Left renal cortex interstitium (tissue), 4 donors: ENCODE data around the gene PPP1R9B. TPM values are rescaled to one million over a fixed set of nuclear protein-coding genes. Genes with fewer than 3 reads are reported as not detected.
A peak's percentile ranks its signal among the peaks of the same experiment; 100 is the strongest.

Source experiments
- DNase-seq, 4 donors: peaks; one replicate each; pipeline ENCODE4 v3.0.0-alpha.2; 2013; ENCODE audit warnings: low read depth in 4 of 4, low spot score in 2 of 4, missing footprints in 1 of 4
- polyA plus RNA-seq, 4 donors: library from polyadenylated mRNA; unstranded; fragments of 120-200 nt; gene quantifications; one replicate each; pipeline ENCODE4 v1.2.1, GENCODE V29; 2013; ENCODE audit not compliant: insufficient read length in 4 of 4

Gene PPP1R9B
- polyA plus RNA-seq, 4 donors: 44.8 to 55.2 (median 47.6) TPM

DNA sequence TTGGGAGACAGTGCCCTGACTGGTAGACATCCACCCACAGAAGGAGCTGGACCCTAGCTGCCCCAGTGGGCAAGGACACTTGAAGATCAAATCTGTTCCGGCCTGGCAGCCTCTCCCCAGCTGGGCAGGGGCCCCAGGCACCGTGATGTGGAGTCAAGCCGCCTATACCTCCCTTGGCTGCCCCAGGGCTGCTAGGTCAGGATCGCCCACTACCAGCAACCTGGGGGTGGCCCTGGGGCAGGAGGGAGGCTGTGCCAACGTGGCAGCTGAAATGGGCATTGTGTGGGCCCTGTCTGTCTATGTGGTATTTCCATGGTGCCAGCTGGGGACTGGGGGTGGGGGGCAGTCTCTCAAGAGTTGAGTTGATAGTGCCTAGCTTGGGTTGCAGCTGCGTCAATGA, 54.4 kb downstream of the PPP1R9B start:
- DNase-seq: no peak

DNA sequence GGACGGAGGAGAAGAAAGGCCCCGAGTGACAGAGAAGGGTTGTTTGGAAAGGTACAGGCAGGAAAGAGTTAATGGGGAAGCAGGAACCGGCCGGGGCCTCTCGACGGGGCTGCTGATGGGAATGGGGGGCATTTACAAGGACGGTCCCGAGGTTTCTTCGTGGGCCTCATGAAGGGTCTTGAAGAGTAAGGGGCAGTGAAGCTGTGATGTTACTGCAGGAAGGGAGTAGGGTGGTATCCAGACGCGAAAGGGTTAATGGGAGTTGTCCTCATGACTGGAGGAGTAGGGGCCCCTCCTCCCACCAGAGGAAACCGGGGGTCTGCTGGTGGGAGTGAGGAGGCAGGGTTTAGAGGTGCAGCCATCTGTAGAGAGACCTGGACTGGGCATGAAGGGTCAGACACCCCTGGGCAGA, 54.8 kb downstream of the PPP1R9B start:
- no peak for DNase-seq

DNA sequence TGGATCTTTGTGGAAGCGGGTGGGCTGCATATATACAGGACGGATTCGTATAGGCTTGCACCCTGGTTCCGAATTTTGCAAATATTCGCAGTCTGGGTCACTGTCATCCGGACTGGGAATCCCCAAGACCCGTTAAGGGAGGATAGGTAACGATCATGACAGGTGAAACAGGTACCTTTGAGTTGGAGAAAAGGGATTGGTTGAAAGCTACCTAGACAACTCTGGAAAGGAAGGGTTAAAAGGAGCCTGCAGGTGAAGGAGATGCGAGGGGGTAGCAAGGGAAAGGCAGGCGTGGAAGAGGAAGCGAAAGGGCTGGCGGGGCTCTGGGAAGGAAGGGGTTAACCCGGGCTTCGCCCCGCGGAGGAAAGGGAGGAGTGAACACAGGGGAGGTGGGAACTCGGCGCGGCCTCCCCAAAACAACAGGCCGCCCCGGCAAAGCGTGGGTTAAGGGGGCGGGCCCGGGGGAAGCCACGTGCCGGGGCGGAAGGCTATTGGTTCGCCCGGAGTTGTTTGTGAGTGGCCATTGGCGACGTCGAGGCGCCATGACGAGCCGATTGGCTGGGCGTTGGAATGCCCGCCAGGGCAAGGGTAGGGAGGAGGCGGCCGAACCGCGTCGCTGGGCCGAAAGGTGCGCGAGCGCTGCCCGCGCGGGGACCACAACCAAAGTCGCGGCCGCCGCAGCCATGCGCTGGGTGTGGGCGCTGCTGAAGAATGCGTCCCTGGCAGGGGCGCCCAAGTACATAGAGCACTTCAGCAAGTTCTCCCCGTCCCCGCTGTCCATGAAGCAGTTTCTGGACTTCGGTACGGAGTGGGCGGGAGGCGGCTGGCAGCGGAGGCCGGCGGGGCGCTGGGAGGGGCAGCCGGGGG, 55.5 kb downstream of the PPP1R9B start, which contains the start of gene PDK2:
Gene PDK2, plus strand, starts transcription at position 599 of the 867 bp plus-strand sequence. Its CDS starts 85 bp downstream, at position 684.
- peak; percentile 83 to 94 (median 86) for DNase-seq

DNA sequence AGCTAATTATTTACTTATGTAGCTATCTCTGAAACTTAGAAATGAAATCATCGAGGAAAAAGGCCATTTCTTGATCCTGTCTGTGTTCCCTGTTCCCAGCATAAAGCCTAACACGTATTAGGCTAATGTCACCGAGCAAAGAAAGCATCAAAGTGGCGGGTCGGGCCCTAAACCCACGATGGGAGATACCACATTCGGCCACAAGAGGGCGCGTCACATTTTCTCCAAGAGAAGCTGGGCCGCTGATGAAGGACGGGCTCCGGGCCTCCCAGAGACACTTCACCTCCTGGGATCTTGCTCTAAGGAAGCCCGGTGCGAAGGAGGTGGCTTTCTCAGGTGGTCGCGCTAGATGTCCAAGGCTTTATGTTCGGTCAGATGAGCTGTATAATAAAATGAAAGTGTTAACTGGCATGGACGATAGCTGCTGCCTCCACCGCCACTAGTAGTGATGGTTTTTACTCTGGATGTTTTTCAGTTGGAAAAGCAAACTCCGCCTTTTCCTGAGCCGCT, 56.2 kb downstream of the PPP1R9B start:
- peak; percentile 79 to 91 (median 86) for DNase-seq

DNA sequence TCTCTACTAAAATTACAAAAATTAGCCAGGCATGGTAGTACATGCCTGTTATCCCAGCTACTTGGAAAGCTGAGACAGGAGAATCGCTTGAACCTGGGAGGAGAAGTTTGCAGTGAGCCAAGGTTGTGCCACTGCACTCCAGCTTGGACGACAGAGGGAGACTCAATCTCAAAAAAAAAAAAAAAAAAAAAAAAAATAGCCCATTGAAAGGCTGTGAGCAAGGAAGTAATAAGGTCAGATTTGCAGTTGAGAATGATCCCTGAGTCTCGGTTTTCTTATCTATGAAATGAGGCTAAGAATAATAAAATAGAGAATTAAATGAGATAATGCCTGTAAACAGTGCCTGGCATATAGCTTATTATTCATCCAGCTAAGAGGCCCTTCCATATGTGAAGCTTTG, 56.7 kb downstream of the PPP1R9B start:
- DNase-seq: no peak

DNA sequence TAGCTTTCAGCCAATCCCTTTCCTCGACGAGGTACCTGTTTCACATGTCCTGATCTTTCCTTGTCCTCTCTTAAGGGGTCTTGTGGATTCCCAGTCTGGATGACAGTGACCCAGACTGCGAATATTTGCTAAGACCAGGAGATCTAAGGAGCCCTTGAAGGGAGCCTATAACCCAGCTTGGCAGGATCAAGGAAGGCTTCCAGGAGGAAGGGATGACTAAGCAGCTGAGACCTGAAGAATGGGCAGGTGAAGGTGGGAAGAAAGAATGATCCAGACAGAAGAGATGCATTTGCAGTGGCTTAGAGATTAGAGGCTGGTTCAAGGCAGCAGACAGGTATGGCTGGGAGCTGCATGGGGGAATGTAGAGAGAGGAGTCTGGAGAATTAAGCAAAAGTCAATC, 57.2 kb downstream of the PPP1R9B start:
- DNase-seq: no peak

DNA sequence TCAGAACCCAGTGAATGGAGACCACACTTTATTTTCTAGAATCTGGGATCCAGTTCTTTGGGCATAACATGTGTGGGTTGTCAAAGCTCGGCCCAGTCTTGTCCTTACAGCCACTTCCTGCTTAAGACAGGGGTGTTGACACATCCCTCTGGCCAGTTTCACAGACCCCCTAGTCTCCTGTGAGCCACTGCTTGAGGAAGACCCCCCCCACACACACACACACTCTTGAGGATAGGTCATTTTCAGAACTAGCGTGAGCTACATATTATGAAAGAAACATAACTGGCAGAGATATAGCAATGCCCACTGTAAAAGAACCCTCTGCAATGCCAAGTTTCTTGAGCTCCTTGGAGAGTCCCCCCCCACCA, 58.6 kb downstream of the PPP1R9B start:
- DNase-seq: no peak

DNA sequence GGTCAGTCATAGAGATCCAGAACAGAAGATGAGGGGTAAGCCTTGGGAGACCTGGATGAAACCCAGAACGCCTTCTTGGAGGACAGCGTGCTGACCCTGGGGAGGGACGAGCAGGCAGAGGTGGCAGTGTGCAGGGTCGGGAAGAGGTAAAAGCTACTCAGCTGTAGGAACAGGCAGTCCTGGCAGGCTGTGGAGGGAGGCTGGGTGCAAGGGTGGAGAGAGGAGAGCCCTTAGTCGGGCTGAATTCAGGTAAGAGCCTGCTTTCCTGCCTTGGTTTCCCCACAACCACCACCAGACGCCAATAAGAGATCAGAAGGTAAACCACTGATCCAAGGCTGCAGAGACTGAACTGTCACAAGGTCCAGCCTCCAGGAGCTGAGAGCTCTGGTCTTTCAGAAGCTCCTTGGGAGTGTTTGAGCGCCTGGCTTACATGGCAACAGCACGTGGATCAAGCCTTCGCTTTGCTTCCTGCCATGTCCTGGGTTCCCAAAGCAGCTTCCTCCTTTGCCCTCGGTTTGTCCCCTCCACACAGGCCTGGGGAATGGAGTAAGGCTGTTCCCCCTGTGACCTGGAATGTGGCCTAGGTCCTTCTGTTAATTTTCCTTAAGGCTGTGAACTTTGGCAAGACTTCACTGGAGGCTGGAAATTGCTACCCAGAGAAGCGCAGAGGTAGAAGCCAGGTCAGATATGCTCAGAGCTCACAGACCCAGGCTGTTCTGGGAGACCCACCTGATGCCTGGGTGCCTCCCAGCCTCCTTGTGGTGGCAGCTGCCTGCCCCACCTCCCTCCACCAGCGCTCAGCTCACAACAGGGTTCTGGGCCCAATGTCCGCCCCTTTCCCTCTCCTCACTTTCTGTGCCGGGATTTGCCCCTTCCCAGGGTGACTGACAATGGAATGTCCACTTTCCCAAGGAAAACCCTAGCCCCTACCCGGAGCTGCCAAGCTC, 59.2 kb downstream of the PPP1R9B start:
- no peak for DNase-seq

DNA sequence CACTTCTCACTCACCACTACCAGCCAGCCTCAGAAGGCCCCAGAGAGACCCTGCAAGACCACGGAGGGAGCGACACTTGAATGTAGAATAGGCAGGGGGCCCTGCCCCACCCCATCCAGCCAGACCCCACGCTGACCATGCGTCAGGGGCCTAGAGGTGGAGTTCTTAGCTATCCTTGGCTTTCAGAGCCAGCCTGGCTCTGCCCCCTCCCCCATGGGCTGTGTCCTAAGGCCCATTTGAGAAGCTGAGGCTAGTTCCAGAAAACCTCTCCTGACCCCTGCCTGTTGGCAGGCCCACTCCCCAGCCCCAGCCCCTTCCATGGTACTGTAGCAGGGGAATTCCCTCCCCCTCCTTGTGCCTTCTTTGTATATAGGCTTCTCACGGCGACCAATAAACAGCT, 60.4 kb downstream of the PPP1R9B start:
- DNase-seq: no peak

DNA sequence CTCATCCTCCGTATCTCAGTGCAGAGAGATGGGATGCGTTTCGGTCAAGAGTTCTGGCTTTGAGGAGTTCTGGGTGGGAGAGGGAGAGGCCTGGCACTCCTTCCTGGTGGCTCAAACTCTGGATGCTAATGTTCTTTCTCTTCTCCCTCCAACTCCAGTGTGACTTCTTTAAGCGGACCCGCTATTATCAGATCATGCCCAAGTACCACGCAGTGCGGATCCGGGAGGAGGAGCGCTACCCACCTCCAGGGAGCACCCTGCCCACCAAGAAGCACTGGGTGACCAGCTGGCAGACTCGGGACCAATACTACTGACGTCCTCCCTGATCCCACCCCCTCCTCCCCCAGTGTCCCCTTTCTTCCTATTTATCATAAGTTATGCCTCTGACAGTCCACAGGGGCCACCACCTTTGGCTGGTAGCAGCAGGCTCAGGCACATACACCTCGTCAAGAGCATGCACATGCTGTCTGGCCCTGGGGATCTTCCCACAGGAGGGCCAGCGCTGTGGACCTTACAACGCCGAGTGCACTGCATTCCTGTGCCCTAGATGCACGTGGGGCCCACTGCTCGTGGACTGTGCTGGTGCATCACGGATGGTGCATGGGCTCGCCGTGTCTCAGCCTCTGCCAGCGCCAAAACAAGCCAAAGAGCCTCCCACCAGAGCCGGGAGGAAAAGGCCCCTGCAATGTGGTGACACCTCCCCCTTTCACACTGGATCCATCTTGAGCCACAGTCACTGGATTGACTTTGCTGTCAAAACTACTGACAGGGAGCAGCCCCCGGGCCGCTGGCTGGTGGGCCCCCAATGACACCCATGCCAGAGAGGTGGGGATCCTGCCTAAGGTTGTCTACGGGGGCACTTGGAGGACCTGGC, 61.3 kb downstream of the PPP1R9B start:
- no peak for DNase-seq

DNA sequence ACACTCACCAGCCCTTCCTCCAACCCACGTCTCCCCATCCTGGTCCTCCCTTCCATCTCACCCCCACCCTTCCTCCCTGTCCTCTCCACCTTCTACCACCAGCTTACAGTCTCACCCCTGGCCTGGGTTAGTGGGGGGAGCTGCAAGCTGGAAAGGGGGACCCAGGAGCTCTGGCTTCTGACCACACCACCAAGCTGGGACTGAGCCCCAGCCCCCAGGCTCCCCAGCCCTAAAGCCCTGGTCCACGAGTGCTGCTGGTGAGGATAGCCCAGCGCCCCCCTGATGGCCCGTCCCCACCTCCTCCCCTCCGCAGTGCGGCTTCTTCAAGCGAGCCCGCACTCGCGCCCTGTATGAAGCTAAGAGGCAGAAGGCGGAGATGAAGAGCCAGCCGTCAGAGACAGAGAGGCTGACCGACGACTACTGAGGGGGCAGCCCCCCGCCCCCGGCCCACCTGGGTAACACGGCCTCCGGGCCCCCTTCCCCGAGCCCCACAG, 62.5 kb downstream of the PPP1R9B start:
- DNase-seq: no peak

DNA sequence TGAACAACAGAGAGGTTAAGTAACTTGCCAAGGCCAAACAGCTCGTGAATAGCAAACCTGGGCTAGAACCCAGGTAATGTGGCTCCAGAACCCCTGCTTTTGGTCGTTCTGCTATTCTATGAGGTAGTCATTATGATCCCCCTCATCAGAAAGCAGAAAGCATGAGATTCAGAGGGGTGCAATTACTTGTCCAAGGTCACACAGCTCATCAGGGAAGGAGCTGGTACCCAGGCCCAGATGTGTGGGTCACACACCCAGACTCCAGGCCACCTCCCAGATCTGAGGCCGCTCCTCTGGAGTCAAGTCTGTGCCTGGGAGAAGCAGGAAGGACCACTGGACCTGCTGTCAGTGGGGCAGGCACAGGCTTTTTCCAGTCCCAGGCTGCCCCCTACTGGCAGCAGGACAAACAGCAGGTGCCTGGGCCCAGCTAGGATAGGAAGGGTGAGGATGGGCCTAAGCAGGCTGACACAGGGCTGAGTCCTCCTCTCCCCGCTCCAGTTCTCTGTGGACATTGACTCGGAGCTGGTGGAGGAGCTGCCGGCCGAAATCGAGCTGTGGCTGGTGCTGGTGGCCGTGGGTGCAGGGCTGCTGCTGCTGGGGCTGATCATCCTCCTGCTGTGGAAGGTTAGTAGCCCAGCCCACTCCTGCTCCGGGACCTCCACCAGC, 63.1 kb downstream of the PPP1R9B start:
- DNase-seq: no peak

Other genes with a start within 250 kb of the PPP1R9B start
- under 1 TPM; 0.49 to 0.66 (median 0.55) TPM for gene DLX4, start 181.5 kb downstream of the PPP1R9B start, polyA plus RNA-seq
- gene DLX3, start 155.5 kb downstream of the PPP1R9B start, polyA plus RNA-seq: 1 to 10 TPM in 3 of 4 donors, under 1 TPM in 1; 0.71 to 2.0 (median 1.5) TPM
- 100 to 1,000 TPM in 3 of 4 donors, 10 to 100 TPM in 1; 85.2 to 115 (median 108) TPM for gene ITGA3, start 94.6 kb downstream of the PPP1R9B start, polyA plus RNA-seq
- gene PDK2, start 55.3 kb downstream of the PPP1R9B start, polyA plus RNA-seq: 100 to 1,000 TPM; 112 to 131 (median 117) TPM
- 10 to 100 TPM in 3 of 4 donors, 1 to 10 TPM in 1; 9.4 to 21.7 (median 20.0) TPM for gene SAMD14, start 20.5 kb downstream of the PPP1R9B start, polyA plus RNA-seq
- 1 to 10 TPM in 1 of 4 donors, under 1 TPM in 3; 0.82 to 1.2 (median 0.89) TPM for gene SGCA, start 15.3 kb upstream of the PPP1R9B start, polyA plus RNA-seq
- gene COL1A1, start 51.0 kb upstream of the PPP1R9B start, polyA plus RNA-seq: 100 to 1,000 TPM; 447 to 744 (median 516) TPM
- gene TMEM92, start 123.8 kb upstream of the PPP1R9B start, polyA plus RNA-seq: 1 to 10 TPM in 3 of 4 donors, under 1 TPM in 1; 0.93 to 2.4 (median 1.9) TPM
- gene XYLT2, start 195.4 kb upstream of the PPP1R9B start, polyA plus RNA-seq: 10 to 100 TPM; 15.7 to 29.0 (median 26.0) TPM
- 10 to 100 TPM; 66.1 to 83.0 (median 76.9) TPM for gene MRPL27, start 222.5 kb upstream of the PPP1R9B start, polyA plus RNA-seq
- 10 to 100 TPM in 1 of 4 donors, 1 to 10 TPM in 3; 5.8 to 10.6 (median 8.8) TPM for gene EME1, start 222.6 kb upstream of the PPP1R9B start, polyA plus RNA-seq
- gene LRRC59, start 246.8 kb upstream of the PPP1R9B start, polyA plus RNA-seq: 10 to 100 TPM; 55.2 to 62.0 (median 59.4) TPM